ENCODE data around the gene SLC2A10.

SLC2A10 gene

DNA sequence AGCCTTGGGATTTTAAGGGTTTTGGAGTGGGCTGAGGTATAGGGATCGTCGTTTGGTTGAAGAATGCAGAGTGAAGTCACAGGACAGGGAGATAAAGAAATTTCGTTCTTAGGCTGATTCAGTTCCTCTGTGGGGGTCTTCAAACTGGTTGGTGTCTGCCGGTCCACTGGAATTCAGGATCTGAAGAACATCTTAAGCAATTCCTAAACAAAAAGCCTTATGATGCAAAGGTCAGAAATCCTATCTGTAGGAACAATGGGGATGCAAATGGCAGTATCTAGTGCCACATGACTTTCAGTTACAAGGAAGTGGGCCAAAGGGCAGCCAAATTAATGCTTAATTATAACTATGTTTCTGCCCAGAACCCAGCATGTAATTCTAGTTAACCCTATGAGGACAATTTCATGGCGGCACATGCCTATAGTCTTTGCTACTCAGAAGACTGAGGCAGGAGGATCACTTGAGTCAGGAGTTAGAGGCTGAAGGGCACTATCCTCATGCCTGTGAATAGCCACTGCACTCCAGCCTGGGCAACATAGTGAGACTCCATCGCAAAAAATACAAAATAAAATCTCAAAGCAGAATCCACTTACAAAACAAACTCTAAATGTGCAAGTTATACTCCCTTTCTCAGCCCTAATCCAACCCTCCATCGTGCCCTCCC is 4.6 kb upstream of the SLC2A10 start:
- DNase-seq = no peak

DNA sequence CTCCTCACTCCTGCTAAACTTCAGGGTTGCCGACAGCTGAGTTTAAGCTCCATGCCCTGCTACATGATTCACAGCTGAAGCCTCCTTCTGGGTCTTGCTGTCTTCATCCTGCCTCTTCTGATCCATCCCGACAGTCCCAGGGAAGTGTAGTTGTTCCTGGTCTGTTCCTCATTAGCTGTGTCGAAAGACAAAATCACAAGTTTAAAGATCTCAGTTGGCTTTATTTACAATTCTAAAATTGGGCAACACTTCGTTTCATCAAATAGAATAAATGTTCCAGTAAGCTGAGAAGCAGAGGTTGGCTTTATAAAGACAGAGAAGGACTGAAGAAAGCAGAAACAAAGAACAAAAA is 4.1 kb upstream of the SLC2A10 start:
- DNase-seq = no peak

DNA sequence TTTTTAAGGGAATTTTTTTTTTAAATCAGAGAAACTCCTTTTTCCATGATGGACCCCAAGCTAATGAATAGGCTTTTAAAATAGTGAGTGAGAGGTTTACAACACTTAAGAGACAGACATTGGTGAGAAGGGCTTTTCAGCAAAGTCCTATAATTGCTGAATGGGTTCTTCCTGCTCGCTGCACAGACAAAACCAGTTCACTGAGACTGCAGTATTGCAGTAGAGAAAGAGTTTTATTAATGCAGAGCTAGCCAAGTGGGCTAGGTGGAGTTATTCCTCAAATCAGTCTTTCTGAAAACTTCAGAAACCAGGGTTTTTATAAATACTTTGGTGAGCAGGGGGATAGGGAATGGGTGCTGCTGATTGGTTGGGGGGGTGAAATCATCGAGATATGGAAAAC is 3.2 kb upstream of the SLC2A10 start:
- no peak for DNase-seq

GRCh38 chr20:46708172-46708860 is 1.1 kb upstream of the SLC2A10 start:
- DNase-seq = no peak

DNA sequence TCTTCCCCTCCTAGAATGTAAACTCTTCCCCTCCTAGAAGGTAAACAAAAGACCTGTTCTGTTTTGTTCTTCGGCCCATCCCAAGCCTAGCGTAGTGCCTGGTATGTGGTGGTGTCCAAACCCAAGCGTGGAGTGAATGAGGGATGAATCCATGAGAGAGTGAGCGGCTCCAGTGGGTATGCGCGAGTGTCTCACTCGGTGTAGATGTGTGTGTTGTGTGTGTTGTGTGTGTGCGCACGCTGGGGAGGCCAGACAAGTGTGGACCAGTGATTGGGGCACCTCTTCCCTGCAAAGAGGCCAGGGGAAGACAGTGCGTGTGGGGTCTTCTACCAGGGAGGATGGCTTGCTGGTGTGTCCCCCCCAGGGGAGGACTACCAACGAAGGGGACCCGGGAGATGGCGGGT is 392 bp upstream of the SLC2A10 start:
- no peak for DNase-seq

DNA sequence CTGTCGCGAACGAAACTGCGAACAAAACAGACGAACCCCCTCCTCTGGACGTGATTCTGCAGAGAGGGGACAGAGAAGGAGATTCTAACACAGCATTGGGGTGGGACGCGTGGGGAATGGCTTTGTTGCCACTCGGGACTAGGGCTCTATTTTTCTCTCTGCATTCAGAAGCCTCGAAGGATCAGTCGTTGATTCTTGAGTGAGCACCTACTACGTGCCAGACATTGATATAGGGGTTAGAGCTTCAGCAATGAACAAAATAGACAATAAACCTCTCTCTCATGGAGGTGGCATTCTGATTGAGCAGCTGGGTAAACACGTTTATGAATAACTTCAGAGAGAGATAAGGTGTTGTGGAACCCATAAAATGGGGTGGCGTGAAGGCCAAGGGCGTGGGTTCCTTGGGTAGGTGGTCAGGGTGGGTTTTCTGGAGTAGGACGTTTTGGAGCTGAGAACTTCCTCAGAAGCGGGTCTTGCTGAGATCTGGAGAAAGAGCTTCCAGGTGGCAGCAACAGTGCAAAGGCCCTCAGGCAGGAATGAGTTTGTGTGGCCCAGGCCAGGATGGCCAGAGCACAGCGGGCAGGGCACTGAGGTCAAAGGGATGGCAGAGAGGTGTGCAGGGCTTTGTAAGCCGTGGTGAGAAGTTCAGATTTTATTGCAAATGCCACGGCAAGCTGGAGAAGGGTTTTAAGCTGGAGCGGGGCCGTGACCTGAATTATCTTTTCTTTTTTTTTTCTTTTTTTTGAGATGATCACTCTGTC is 884 bp downstream of the SLC2A10 start:
- DNase-seq = no peak

- DNase-seq = no peak
These were observed 2.7 kb downstream of the SLC2A10 start for GRCh38 chr20:46712056-46712636.

- DNase-seq = no peak
These were observed 4.7 kb downstream of the SLC2A10 start for GRCh38 chr20:46713957-46714834.

DNA sequence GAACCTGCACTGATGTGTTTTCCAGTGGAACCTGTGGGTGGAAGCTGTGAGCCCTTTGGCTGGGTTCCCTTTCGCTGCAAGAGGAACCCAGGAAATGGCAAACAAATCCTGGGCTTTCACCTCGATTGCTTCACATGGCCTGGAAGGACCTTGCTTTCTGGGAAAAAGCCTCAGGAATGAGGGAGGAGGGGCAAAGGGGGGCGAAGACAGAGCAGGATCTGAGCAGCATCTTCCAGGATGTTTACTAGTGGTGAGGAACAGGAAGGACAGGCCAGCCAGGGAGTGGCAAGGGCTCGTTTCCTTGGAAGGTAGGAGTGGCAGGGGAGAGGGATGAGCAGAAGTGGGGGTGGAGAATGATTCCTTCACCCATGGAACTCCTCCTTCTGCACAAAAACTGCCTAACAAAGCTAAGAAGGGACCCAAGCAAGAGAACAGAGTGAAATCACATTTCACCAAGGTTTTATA is 5.9 kb downstream of the SLC2A10 start:
- DNase-seq = no peak

- no peak for DNase-seq
These were observed 8.5 kb downstream of the SLC2A10 start for GRCh38 chr20:46717818-46718541.

- no peak for DNase-seq
These were observed 10.6 kb downstream of the SLC2A10 start for GRCh38 chr20:46720019-46720418.

GRCh38 chr20:46720776-46721425 is 11.5 kb downstream of the SLC2A10 start:
- DNase-seq = no peak

GRCh38 chr20:46721476-46721875 is 12.0 kb downstream of the SLC2A10 start:
- DNase-seq = no peak

DNA sequence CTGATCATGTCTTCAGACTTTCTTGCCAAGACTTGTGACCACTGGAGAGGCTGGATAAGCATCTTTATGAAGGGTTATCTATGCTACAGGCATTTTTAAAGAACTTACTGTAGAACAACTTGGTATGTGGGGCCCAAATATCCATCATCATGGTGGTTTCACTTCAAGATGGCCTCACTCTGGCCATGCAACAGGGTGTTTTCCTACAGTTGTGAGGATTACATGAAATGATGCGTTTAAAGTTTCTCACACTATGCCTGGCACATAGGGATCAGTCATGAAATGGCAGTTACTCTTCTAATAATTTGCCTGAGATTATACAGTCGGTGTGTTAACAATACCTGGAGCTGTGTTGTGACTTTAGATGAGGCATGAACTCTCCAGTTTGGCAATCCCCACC is 13.0 kb downstream of the SLC2A10 start:
- no peak for DNase-seq

DNA sequence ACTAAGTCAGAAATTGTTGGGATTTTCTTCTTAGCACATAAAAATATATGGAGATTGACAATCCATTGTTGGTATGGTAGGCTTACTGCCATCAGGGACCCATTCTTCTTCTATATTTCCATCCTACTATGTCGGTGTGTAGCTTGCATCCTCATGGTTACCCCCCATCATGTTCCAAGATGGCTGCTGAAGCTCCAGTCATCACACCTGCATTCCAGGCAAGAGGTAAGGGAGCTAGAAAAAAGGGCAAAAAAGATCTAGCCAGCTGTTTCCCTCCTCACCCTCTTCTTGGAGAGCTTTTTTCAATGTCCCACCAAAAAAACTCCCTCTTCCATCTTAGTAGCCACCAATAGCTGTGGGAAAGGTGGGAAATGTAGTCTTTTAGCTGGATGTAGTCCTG is 13.6 kb downstream of the SLC2A10 start:
- no peak for DNase-seq

GRCh38 chr20:46724343-46724959 is 15.0 kb downstream of the SLC2A10 start:
- no peak for DNase-seq

- no peak for DNase-seq
These were observed 16.0 kb downstream of the SLC2A10 start for GRCh38 chr20:46725186-46726165.

- no peak for DNase-seq
These were observed 22.3 kb downstream of the SLC2A10 start for GRCh38 chr20:46731770-46732169.

- DNase-seq = no peak
These were observed 26.0 kb downstream of the SLC2A10 start for GRCh38 chr20:46735436-46735835.

Measured in activated CD4-positive, alpha-beta T cell treated with anti-CD3 and anti-CD28 coated beads, Interleukin-2, Interleukin-6, amounts not matched to agents 100 ng/mL and 50 ng/mL, durations not matched to agents 16 hours and 8 hours (primary cell).